ENCODE data around the gene TNXB.

Gene TNXB

GRCh38 chr6:32108094-32108627, 977 bp downstream of the TNXB start:
- no peaks in the 10 kb centered on the region for H3K9me3 ChIP-seq (ENCODE audit: insufficient read depth, low read depth, low read length)
- H3K36me3 ChIP-seq (ENCODE audit: insufficient read depth, low read length) = no peaks in the 10 kb centered on the region
- H3F3A ChIP-seq (ENCODE audit: low read depth) = no peaks in the 10 kb centered on the region
- no peaks in the 10 kb centered on the region for H3K4me1 ChIP-seq (ENCODE audit: insufficient read depth, low read length, poor library complexity, severe bottlenecking)
- no peak overlapping the region for H2AFZ ChIP-seq (ENCODE audit: low read length)
- H3K79me2 ChIP-seq (ENCODE audit: insufficient read depth, low read length) = no peaks in the 10 kb centered on the region
- TF ChIP-seq EZH2phosphoT487 (IDR thresholded peaks at IDR 0.05; ENCODE audit: borderline replicate concordance) (no peak), CTCF (conservative IDR thresholded peaks at IDR 0.05; ENCODE audit: low read length) (no peak)
- H3K27me3 ChIP-seq (ENCODE audit: insufficient read depth, low read length, poor library complexity, severe bottlenecking) = no peaks in the 10 kb centered on the region
- no peaks in the 10 kb centered on the region for H3K9me2 ChIP-seq (replicated peaks; ENCODE audit: low read depth, low read length)
- no peak overlapping the region for H3K4me2 ChIP-seq (ENCODE audit: low read depth, low read length, poor library complexity, severe bottlenecking)
- no peaks in the 10 kb centered on the region for H4K20me1 ChIP-seq (ENCODE audit: insufficient read depth, low read length, poor library complexity, severe bottlenecking)
- H3K9ac ChIP-seq (ENCODE audit: low read depth, low read length, poor library complexity, severe bottlenecking) = no peak overlapping the region
- no peak overlapping the region for H3K4me3 ChIP-seq (ENCODE audit: low read length, poor library complexity, severe bottlenecking)

DNA sequence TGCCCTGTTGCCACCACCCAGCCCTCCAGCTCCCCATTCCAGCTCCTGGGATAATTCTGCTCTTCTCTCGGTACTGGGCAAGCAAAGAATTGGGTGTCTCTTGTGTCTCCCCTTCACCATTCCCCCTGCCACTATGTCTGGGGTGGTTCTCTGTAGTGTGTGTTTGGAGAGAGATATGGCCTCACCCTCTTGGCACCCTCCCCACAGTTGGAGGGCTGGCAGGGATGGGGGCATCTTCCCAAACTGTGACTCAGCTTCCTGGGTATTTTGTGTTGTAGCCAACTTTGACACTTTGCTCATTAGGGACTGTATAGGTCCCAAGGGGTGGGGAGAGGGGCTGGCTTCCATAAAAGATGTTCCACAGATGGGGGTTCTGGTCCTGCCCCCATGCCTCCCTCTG, 1.7 kb downstream of the TNXB start:
- Histone ChIP-seq H3K9me2 (replicated peaks; ENCODE audit: low read depth, low read length) (no peaks in the 10 kb centered on the region), H3K4me1 (ENCODE audit: insufficient read depth, low read length, poor library complexity, severe bottlenecking) (no peaks in the 10 kb centered on the region), H3F3A (ENCODE audit: low read depth) (no peaks in the 10 kb centered on the region), H3K4me3 (ENCODE audit: low read length, poor library complexity, severe bottlenecking) (no peak overlapping the region), H3K4me2 (ENCODE audit: low read depth, low read length, poor library complexity, severe bottlenecking) (no peak overlapping the region), H3K79me2 (ENCODE audit: insufficient read depth, low read length) (no peaks in the 10 kb centered on the region), H4K20me1 (ENCODE audit: insufficient read depth, low read length, poor library complexity, severe bottlenecking) (no peaks in the 10 kb centered on the region), H2AFZ (ENCODE audit: low read length) (no peak overlapping the region), H3K27me3 (ENCODE audit: insufficient read depth, low read length, poor library complexity, severe bottlenecking) (no peaks in the 10 kb centered on the region), H3K36me3 (ENCODE audit: insufficient read depth, low read length) (no peaks in the 10 kb centered on the region), H3K9me3 (ENCODE audit: insufficient read depth, low read depth, low read length) (no peaks in the 10 kb centered on the region), H3K9ac (ENCODE audit: low read depth, low read length, poor library complexity, severe bottlenecking) (no peak overlapping the region)
- TF ChIP-seq CTCF (conservative IDR thresholded peaks at IDR 0.05; ENCODE audit: low read length) (no peak), EZH2phosphoT487 (IDR thresholded peaks at IDR 0.05; ENCODE audit: borderline replicate concordance) (no peak)

DNA sequence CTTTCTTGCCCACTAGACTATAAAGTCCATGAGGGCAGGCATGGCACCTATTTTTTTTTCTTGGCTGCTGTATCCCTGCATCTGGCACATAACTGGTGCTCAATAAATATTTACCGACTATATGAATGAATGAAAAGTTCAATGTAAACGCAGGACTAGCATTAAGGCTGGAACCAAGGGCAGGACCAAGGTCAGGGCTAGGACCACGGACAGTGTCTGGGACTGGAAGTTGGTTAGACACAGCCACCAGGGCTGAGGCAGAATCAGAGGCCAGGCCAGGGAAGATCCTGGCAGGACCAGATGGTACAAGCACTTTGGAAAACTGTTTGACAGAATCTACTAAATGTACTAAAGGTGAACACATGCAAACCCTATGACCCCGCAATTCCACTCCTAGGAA, 3.7 kb downstream of the TNXB start:
- TF ChIP-seq EZH2phosphoT487 (IDR thresholded peaks at IDR 0.05; ENCODE audit: borderline replicate concordance) (no peak), CTCF (conservative IDR thresholded peaks at IDR 0.05; ENCODE audit: low read length) (no peak)
- no peaks in the 10 kb centered on the region for H3K9me3 ChIP-seq (ENCODE audit: insufficient read depth, low read depth, low read length)
- H3K9me2 ChIP-seq (replicated peaks; ENCODE audit: low read depth, low read length) = no peaks in the 10 kb centered on the region

More for the DNA sequence above, 3.7 kb downstream of the TNXB start:
- H3K79me2 ChIP-seq (ENCODE audit: insufficient read depth, low read length) = no peaks in the 10 kb centered on the region
- H3K4me1 ChIP-seq (ENCODE audit: insufficient read depth, low read length, poor library complexity, severe bottlenecking) = no peaks in the 10 kb centered on the region
- H3K9ac ChIP-seq (ENCODE audit: low read depth, low read length, poor library complexity, severe bottlenecking) = no peak overlapping the region
- H3F3A ChIP-seq (ENCODE audit: low read depth) = no peaks in the 10 kb centered on the region
- no peak overlapping the region for H2AFZ ChIP-seq (ENCODE audit: low read length)
- no peaks in the 10 kb centered on the region for H3K27me3 ChIP-seq (ENCODE audit: insufficient read depth, low read length, poor library complexity, severe bottlenecking)
- H4K20me1 ChIP-seq (ENCODE audit: insufficient read depth, low read length, poor library complexity, severe bottlenecking) = no peaks in the 10 kb centered on the region
- no peak overlapping the region for H3K4me3 ChIP-seq (ENCODE audit: low read length, poor library complexity, severe bottlenecking)
- H3K4me2 ChIP-seq (ENCODE audit: low read depth, low read length, poor library complexity, severe bottlenecking) = no peak overlapping the region
- H3K36me3 ChIP-seq (ENCODE audit: insufficient read depth, low read length) = no peaks in the 10 kb centered on the region
